Stimulated activated CD4-positive, alpha-beta T cell treated with anti-CD3 and anti-CD28 coated beads, Interleukin-1b, Interleukin-23, amount 100 ng/mL, for 1 hour (primary cell): ENCODE results near the gene C1orf198.

ENCODE experiments used
- DNase-seq, 2 donors: peaks; one replicate each; pipeline ENCODE4 v3.0.0-alpha.2; 2020; ENCODE audit warnings: low read depth in 2 of 2

The C1orf198 gene

DNA sequence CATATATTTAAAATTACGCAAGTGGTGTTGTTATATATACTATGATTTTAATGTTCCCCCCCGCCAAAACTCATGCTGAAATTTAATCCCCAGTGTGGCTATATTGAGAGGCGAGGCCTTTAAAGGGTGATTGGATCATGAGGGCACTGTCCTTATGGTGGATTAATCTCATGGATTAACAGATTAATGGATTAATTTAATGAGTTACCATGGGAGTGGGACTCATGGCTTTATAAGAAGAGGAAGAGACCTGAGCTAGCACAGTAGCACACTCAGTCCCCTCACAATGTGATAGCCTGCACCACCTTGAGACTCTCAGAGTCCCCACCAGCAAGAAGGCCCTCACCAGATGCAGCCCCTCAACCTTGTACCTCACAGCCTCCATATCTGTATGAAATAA lies 34.8 kb downstream of the C1orf198 start:
- no peak for DNase-seq

GRCh38 chr1:230832476-230832875 lies 35.8 kb downstream of the C1orf198 start:
- no peak for DNase-seq

GRCh38 chr1:230831771-230832170 lies 36.5 kb downstream of the C1orf198 start:
- DNase-seq: no peak

DNA sequence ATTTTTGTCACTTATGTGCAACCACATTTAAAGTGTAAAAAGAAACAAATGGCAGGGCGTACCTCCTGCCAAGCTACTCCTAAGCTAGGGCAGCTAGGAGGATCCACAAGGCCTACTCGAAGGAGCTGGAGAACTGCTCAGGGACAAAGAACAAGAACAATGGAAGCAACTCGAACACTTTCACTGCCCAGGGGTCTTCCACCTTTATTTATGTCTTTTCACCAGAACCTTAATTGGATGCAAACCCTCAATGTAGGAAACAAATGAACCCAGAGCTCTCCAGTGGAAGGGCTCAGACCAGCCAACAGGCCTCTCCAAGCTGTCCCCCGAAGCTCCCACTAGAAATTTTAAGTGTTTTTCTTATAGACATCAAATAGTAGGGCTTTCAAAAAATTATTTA lies 39.9 kb downstream of the C1orf198 start:
- no peak for DNase-seq

DNA sequence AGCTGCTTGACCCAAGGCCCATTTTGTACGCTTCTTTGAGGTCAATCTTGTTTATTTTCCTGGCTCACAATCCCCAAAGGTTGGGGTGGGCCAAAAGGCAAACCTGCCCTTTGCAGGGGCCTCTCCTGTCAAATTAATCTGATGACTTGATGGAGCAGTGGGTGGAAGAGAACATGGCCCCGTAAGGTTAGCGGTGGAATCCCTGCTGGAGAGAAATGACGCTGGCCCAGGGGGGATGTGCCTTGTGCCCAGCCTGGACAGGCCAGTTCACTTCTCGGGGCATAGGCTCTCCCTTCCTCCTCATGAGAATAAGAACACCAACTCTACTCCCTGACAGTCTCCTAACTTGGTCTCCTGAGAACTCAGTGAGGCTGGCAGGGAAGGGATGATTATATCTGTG lies 40.5 kb downstream of the C1orf198 start:
- no peak for DNase-seq

DNA sequence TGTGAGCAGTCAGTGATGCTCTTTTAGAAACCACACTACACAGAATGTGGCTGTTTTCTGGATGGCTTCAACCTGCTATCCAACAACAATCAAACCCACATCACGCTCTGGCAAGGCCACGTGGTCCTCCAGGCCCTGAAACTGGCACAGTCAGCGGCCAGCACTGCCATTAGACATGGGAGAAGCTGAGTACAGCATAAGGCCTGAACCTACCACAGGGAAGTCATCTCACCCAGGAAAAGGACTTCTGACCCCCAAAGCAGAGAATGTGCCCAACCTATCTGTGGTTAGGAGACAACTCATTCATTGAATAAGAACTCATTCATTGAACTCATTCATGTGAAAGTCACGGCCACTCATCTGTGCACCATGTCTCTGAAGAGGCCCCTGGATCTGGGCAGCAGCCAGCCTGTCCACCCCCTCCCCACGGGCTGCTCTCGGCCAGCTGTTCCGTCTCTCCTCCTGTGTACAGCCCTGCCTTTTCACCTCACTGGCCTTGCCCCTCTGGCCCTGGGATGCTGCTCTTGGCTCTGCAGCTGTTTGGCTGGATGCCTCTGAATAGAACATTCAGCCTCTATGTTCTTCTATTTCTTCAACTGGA lies 41.1 kb downstream of the C1orf198 start:
- DNase-seq: no peak

GRCh38 chr1:230826166-230826875 lies 42.0 kb downstream of the C1orf198 start:
- DNase-seq: no peak

- DNase-seq: no peak
Measured at GRCh38 chr1:230825761-230826160, 42.6 kb downstream of the C1orf198 start.

DNA sequence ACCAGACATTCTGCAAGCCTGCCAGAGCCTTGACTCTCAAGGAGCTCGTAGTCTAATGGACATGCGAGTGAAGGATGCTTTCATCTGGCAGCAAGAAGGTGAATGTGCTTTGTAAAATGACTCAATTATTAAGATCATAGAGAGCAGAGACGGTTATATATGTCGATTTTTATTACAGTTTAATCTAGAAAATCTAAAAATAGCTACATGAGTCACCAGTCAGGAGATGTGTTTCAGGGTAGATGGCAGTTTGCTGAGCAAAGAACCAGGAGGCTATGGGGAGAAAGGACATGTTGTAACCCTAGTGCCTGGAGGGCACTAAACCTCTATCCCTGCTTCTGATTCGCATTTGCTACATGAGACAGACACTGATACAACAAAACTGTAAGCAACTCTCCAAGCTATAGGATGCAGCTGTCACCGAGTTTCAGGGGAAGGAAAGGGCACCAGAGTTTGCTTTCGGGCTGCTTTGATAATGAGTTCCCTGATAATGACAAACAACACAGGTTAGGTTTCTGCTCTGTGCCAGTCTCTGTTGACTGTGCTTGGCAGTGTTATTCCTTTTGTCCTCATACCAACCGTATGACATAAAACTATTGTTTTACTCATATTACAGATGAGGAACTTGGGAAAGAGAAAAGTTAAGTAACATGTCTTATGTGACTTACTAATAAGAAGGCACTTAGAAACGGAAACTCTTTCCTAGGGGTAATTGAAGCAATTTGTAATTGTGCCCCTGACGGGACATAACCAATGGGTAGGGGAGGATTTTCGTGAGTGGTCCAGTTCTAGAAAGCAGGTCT lies 43.2 kb downstream of the C1orf198 start:
- no peak for DNase-seq

DNA sequence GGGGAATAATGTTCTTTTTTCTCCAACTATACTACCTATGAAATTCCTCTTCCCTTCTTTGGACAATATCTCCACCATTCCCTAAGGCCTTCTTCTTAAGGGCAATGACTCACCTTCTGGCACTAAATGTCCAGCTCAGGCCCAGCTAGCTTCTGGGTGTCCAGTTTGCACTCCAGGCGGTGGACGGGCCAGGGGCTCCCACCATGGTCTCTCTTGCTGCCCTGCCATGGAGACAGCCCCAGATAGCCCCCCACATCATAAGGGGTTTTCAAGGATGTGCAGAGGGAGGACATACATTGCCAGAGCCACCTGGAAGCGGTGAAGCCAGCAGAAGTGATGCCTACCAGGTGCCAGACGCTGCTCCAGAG lies 43.8 kb downstream of the C1orf198 start:
- no peak for DNase-seq

DNA sequence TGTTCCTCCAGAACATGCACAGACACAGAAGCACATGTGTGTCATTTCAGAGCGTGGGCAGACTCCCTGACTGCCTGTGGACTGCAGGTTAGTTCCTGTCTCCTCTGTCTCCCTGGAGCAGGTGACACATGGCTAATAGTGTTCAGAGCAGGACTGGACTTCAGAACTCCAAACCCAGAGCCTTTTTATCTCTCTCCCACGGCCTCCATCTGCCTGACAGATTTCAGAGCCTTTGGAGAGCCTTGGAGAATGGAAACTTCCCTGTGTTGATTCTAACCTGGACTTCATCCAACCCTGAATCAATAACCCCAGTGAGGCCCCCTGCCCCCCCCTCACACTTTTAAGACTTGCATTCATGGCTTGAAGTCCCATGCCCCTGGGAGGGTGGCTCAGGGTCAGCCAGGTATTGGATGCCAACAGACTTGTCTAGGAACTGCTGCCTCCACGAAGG lies 44.4 kb downstream of the C1orf198 start:
- no peak for DNase-seq

- no peak for DNase-seq
Measured at GRCh38 chr1:230823426-230823825, 44.9 kb downstream of the C1orf198 start.

DNA sequence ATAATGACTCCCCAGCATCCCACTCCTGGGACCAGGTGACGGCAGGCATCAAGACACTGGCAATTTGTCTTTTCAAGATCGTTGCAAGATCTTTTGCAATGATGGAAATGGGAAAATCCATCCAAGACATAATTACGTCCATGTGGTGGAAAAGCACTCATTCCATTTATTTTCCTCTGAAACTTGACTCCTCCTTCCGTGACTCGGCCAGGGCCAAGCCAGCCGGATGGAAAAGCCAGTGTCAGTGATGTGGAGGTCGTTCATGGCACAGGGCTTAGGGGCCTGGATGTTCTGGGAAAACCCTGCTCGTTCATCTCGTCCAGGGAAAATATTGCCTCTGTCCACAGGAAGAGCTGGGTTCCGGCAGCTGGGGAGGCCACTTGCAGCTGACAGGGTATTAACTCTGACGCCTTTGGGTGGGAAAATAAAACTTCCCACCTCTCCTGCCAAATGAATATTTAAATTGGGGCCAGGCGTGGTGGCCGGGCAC lies 46.2 kb downstream of the C1orf198 start:
- no peak for DNase-seq

- no peak for DNase-seq
Measured at GRCh38 chr1:230821346-230821745, 47.0 kb downstream of the C1orf198 start.

- DNase-seq: no peak
Measured at GRCh38 chr1:230820568-230820967, 47.8 kb downstream of the C1orf198 start.

- no peak for DNase-seq
Measured at GRCh38 chr1:230819976-230820375, 48.3 kb downstream of the C1orf198 start.

GRCh38 chr1:230818901-230819300 lies 49.4 kb downstream of the C1orf198 start:
- DNase-seq: no peak

- DNase-seq: no peak
Measured at GRCh38 chr1:230818367-230818766, 50.0 kb downstream of the C1orf198 start.

DNA sequence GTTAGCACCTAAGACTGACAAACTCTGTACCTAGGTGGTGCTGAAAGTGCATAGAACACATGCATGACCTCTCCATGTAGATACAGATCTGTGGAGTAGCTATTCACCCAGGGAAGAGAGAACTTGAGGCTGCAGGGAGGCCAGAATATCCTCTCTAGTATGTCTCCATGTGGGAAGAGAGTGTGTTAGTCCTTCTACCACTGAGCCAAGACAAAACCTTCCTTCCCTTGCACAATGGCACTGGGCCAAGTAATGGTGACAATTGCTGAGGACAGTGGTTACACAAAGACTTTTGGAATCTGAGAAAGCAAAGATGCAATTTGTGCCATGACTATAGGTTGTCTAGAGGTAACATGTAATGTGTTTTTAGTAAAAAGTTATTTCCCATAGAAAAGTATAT lies 52.3 kb downstream of the C1orf198 start:
- DNase-seq: no peak

GRCh38 chr1:230814949-230815692 lies 53.2 kb downstream of the C1orf198 start:
- no peak for DNase-seq

DNA sequence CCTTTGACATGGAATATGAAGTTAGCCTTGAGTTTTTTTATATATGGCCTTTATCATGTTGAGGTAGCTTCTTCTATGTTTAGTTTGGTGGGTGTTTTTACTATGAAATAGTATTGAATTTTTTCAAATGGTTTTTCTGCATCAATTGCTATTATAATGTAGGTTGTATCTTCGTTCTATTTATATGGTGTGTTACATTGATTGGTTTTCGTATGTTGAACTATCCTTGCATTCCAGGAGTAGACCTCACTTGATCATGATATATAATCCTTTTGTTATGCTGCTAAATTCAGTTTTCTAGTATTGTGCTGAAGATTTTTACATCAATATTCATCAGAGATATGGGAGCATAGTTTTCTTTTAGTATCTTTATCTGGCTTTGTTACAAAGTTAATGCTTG lies 55.8 kb downstream of the C1orf198 start:
- DNase-seq: no peak
